CD4-positive, alpha-beta T cell treated with Interleukin-4 for 1 hour (primary cell): Measurements from ENCODE around the gene OR8B4.
"Not testable (repeated sequence)": the region's sequence is repeated elsewhere in the genome, so short reads cannot be mapped to it uniquely, and the experiment has no call there.

ENCODE experiments used
- DNase-seq, 2 donors: peaks; one replicate each; pipeline ENCODE4 v3.0.0-alpha.2; 2020 to 2022

The OR8B4 gene

GRCh38 chr11:124405581-124405980 is 19.1 kb downstream of the OR8B4 start:
- DNase-seq: no peak

GRCh38 chr11:124403186-124403585 is 21.5 kb downstream of the OR8B4 start:
- DNase-seq: not testable (repeated sequence)

DNA sequence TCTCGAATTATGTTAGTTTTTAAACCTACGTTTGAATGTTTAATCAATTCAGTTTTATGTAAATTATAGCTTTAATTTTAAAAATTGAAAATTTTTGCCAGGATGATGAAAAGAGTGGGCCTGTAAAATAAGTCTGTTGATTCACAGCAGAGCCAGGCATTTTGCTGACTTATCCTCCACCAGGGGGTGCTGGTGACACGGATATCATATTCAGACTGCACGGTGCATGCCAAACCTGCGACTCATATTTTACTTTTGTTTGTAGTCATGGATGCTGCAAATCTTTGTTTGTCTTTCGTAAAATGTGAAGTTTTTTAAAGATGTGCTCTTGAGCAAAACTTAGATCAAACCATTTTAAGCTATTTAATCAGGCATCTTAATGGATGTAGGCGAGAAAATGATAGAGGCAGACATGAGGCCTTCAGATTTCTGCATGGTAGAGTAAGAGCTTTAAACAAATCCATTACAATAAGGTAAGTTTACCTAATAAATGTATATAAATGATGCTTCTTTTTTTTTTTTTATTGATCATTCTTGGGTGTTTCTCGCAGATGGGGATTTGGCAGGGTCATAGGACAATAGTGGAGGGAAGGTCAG is 22.2 kb downstream of the OR8B4 start:
- DNase-seq: peak; percentile 26 to 47

GRCh38 chr11:124398924-124399323 is 25.7 kb downstream of the OR8B4 start, which contains the start of gene OR8B3:
Gene OR8B3, minus strand, starts transcription at chr11:124399024. Its CDS starts 1,673 bp downstream, at chr11:124397351.
- DNase-seq: no peak

GRCh38 chr11:124396847-124397246 is 27.8 kb downstream of the OR8B4 start:
- DNase-seq: not testable (repeated sequence)

- DNase-seq: no peak
Observed at GRCh38 chr11:124394408-124394807, 30.3 kb downstream of the OR8B4 start.

GRCh38 chr11:124384399-124384798 is 40.3 kb downstream of the OR8B4 start, which contains the start of gene OR8B2:
Gene OR8B2, minus strand, starts transcription at chr11:124384499. Its CDS starts 1,156 bp downstream, at chr11:124383343.
- no peak for DNase-seq

GRCh38 chr11:124382857-124383256 is 41.8 kb downstream of the OR8B4 start:
- DNase-seq: not testable (repeated sequence)

- no peak for DNase-seq
Observed at GRCh38 chr11:124380585-124380984, 44.1 kb downstream of the OR8B4 start.

GRCh38 chr11:124376280-124376679 is 48.4 kb downstream of the OR8B4 start:
- no peak for DNase-seq
